Measurements from ENCODE around the gene SUSD4.

Gene SUSD4

DNA sequence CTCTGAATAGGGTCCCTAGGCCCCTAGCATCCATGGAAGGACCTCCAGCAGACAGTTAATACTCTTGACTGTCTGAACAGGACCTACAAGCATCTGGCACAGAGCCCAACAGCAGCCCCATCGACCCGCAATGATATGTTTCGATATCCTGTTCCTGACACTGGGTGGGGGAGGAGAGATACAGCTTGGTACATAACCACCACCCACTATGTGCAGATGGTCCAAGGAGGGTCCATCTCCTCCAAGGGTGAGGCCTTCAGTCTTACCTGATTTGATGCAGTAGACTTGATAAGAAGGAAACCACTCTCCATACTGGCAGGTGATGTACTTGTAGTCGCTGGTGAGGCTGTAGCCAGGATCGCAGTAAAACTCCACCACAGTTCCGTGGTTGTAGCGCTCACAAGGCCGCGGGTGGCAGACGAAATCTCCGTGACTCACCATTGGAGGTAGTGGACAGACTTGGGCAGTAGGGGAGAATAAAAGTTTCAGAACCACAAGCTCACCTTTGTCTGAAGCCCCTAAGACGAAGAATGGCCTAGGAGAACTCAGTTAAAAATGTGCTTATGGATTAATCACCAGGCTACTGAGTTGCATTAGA lies 134.9 kb downstream of the SUSD4 start:
- no peak for DNase-seq (ENCODE audit: low spot score)

DNA sequence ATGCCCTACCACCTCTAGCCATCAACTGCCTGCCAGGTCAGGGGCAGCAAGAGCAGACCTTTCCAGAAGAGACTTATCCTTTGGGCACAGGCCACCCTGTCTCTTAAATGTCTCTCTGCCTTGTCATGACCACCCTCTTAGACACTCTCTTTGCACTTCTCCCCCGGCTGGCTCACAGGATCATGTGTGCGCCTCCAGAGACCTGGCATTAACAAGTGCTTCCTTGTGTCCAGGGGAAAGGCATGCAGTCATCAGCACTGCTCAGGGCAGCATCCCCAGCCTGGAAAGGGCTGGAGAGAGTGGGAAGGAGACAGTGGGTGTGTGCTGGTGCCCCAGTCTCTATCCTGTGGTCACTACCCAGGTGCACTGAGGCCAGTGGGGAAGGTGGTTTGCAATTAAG lies 135.8 kb downstream of the SUSD4 start:
- DNase-seq (ENCODE audit: low spot score), result no peak

DNA sequence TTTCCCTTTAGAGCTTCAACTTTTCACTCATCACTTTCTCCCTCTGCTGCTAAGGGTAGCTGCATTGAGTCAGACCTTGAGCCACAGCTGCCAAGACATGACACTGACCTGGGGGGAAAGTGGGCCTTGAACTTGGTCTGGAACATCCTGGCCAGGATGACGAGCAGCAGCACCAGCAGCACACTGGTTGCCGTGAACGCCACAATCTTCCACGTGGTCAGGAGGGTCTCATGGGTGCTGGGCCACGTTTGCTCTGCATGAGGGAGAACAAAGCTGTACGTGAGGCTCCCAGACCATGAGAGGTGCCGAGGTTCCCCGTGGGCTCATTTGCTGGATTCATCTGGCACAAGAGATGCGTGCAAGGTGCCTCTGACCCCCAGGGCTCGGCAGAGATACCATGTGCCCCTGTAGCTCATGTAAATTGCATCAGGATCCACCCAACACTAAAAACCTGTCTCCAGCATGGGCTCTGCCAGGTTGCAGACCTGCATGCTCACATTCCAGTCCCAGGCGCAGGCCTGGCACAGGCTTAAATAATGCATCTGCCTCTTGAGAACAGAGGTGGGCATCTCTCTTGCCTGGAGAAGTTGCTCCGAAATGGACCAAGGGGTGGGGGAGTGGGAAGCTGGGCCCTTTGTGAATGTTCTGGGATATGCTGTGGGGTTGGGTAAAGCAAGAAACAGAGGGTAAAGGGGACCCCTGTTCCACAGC lies 136.3 kb downstream of the SUSD4 start:
- DNase-seq (ENCODE audit: low spot score), result no peak

DNA sequence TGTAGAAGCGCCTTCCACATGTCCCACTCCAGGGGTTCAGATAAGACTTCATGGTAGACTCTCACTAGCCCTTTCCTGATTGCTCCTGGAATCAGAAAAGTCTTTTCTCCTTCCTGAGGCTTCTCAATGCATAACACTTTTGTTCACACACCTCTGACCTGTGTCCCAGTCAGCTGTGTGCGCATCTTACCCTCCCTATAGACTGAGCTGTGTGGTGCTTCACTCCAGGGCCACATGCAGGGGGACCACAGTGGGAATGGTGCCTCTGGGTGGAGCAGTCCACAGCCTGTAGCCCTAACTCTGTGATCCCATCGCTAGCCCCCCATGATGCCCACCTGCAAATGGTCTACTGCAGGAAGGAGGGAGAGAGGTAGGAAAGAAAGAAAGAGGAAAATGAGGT lies 136.9 kb downstream of the SUSD4 start:
- no peak for DNase-seq (ENCODE audit: low spot score)

DNA sequence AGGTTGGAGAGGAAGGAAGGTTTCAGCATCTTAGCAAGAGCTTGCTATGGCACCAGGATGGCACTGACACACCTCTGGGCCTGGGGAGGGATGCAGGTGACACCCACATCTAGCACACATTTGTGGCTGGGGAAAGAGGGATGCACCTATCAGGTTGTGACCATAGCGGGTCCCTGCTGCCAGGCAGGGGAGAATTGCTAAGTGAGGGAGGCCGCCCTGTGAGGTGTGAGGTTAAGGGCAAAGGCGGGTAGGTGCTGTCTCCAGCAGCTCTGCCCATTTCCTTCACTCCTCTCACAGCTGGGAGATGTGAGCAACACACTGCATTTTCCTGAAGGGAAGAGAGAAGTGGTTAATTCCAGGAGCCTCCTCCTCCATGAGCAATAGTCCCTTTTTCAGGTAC lies 137.7 kb downstream of the SUSD4 start:
- DNase-seq (ENCODE audit: low spot score), result no peak

DNA sequence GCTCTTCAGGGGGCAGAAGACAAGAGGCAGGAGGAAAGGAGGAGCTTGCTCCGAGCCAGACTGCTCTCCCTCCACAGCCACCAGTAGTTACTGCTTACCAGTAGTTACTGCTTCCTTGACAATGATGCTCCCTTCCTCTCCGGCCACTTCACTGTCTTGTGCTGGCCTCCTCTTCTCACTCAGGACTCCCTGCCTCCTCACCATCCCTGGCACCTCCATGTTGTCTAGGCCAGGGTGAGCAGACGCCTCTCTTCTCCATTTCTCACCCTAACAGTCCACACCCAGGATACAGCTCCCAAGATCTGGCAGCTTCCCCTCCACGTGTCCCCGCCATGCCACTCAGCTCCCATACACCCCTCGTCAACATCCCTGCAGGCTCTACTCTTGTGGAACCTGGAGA lies 138.5 kb downstream of the SUSD4 start:
- DNase-seq (ENCODE audit: low spot score), result no peak

DNA sequence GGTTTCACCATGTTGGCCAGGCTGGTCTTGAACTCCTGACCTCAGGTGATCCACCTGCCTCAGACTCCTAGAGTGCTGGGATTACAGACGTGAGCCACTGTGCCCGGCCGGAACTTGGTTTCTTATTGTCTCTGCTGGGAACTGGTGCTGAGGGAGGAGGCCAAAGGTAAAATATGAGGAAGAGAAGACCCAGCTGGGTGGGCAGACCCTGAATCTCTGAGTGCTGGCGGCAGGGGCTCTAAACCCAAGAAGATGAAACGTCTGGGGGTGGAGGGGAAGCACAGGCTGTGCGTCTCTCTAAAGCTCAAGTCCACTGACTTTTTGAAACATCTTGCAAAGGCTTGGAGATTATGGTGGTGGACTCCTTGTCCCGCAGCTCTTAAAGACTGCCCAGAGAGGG lies 138.9 kb downstream of the SUSD4 start:
- DNase-seq (ENCODE audit: low spot score), result no peak

DNA sequence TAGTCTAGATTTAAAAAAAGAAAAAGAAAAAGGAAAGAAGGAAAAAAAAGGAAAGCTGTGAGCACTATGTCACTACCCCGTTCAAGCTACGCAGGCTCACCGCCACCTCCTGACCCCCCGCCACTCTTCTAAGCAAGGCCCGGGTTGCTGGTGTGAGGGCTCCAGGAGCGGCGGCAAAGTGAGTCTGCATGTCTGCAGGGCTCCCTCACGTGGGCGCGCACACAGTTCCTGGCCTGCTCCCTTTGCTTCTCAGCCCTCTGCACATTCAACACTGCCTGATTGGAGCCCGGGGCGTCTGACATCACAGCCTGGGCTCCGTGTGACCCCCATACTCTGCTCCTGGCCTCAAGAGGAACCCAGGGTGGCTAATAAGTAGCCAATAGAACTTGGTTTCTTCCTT lies 139.5 kb downstream of the SUSD4 start:
- no peak for DNase-seq (ENCODE audit: low spot score)

DNA sequence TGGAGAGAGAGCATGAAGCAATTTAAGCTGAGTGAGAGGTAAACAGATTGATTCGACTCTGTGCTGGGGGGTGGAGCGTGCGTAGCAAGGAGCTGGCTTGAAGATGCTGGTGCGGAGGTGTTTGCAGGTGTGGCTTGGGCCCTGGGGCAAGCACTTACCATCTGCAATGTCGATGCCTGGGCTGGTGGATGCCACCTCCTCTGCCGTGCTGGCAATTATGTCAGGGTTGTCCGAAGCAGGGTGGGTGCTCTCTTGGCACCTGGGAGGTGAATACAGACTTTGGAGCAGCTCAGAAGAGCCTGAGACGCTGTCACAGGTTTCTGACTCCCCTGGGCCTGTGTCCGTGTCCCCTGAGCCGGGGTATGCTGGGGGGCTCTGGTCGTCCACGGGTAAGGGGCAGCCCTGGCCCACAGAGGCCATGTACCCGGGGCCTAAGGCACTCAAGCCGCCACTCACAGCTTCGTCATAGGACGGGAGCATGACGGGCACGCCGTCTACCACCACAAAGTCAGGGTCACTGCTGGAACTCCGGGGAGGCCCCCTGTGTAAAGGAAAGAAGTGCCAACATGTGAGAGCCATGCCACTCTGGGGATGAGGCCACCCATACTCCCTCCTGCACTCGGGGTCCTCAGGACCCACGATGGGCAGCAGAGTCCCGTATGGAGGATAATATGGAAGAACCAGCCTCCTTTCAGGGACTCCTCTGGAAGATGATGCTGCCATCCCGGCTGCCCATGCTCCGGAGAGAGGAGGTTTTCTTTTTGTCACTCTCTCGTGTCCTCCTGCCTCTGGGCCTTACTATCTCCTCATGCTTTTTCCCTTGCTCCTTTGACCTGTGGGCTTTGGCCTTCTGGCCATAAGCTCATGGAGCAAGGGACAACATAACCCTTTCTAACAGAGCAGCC lies 140.6 kb downstream of the SUSD4 start:
- no peak for DNase-seq (ENCODE audit: low spot score)

DNA sequence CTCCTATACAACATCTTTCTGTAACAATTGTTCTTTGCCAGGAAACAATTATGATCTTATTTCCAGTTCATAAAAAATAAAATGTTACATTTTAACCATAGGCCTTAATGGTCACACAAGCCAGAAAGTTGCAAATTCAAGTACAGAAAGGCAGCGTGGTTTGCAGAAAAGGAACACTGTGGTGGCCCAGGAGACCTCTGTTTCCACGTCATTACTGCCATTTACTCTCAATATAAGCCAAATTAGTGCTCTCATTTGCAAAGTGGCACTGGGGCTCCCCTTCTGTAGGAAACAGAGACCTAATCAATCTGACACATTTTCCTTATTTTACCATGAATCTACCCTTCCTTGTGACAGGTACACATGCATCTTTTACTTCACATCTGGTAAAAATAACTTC lies 141.6 kb downstream of the SUSD4 start:
- DNase-seq (ENCODE audit: low spot score), result no peak

DNA sequence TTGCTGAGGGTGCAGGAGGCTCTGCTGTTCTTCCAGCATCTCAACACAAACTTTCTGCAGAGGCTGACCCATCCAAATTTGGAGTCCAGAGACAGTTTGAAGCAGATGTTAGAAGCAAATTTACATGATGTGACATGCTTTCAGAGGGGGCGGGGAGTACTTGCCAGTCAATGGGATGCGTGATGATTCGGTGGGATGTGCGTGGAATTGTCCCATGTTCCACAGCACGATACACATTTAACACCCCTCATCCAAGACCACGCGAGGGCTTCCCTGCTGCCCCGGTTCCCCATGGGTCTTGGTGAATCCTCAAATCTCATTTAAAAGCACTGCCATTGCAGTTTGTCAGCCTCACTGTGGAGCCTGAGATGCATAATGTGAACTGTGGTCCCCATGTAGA lies 142.3 kb downstream of the SUSD4 start:
- DNase-seq (ENCODE audit: low spot score), result no peak

DNA sequence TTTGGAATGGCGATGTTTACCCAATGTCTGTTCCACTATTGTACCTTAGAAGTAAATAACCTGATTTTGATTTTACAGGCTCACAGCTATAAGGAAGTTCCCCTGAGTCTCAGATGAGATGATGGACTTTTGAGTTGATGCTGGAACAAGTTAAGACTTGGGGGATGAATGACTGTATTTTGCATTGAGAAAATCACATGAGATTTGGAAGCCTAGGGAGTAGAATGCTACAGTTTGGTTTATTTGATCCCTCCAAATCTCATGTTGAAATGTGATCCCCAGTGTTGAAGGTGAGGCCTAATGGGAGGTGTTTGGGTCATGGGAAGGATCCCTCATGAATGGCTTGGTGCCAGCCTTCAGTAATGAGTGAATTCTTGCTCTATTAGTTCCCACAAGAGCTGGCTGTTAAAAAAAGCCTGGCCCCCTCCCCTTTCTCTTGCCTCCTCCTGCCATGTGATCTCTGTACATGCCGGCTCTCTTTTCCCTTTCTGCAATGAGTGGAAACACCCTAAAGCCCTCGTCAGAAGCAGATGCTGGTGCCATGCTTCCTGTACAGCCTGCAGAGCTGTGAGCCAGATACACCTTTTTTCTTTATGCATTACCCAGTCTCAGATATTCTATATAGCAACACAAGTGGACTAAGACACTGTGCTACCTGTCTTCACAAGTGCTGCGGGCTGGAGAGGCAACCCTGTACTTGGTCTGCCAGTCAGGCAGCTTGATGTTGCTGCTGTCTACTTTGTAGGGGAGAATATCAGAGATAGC lies 143.9 kb downstream of the SUSD4 start:
- DNase-seq (ENCODE audit: low spot score), result no peak

DNA sequence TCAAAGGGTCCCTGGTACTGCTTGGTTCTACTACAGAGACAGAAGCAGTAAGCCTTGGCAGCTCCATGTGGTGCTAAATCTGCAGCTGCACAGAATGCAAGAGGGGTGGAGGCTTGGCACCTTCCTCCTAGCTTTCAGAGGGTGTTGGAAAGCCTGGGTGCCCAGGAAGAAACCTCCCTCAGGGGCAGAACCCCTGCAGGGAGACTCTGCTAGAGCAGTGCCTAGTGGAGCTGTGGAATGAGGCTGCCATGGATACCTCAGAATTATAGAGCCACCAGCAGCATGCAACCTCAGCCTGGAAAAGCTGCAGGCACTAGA lies 144.7 kb downstream of the SUSD4 start:
- DNase-seq (ENCODE audit: low spot score), result no peak

DNA sequence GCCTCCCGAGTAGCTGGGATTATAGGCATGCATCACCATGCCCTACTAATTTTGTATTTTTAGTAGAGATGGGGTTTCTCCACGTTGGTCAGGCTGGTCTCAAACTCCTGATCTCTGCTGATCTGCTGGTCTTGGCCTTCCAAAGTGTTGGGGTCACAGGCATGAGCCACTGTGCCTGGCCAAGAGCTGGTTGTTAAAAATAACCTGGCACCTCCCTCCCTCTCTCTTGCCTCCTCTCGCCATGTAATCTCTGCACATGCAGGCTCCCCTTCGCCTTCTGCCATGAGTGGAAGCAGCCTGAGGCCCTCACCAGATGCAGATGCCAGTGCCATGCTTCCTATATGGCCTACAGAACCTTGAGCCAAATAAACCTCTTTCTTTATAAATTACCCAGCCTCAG lies 146.2 kb downstream of the SUSD4 start:
- DNase-seq (ENCODE audit: low spot score), result no peak

DNA sequence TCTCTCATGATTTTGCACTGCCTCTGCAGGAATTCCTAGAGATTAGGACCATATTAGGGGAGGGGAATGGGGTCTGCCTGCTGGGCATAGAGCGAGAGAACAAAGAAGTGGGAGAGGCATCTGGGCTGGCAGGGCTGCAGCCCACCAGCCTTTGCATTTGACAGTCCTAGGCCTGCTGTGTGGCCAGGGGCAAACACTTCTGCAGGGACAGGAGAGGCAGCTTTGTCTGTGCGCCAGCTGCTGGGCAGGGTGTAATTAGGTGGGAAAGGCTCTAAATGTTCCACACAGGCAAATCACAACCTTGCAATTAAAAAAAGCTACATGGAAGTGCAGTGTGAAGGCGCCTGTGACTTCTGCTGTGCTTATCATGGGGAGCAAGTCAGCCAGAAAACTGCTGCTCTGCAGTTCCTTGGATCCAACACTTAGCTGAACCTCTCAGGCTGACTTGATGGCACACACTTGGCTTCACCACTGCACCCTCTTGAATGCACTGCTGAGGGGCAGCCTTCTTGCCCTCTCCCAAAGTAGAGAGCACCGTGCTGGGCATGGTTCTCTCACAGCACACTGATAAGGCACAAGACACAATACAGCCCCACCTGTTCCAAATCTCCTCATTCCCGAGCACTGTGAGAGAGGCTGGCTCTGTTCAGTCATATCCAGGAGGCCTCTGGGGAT lies 147.3 kb downstream of the SUSD4 start:
- DNase-seq (ENCODE audit: low spot score), result no peak

DNA sequence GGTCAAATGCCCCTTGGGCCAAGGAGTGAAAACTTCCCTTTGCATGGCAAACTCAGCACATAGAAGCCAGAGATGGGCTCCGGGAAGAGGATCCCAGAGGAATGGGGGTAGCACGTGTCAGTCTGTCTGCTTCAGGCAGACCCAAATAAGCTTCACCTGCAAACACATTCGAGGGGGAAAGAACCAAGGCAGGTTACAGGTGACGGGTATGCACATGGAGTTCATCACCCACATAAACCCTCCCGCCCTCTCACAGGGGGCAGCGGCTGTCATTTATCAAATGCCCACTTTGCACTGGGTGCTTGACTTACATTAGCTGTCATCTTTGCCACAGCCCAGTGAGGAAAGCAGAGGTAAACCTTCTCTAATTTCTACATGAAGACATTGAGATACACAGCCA lies 147.9 kb downstream of the SUSD4 start:
- DNase-seq (ENCODE audit: low spot score), result no peak

DNA sequence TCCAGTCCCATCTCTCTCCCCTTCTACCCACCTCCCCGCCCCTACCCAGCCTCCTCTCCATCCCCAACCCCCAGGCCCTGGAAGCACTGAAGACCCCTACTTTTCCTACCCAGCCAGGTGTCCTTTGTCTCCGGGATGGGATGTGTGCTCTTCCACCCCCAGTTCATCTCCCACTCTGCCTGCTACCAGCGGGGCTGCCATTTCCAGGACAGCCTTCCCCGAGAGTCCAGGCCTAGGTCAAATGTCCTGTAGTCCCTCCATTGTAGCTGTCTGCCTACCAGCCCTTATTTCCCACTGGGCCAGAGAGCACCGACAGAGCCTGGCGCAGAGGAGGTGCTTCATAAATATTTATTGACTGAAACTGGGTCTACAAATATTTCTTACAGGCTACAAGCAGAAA lies 148.9 kb downstream of the SUSD4 start:
- DNase-seq (ENCODE audit: low spot score), result no peak

DNA sequence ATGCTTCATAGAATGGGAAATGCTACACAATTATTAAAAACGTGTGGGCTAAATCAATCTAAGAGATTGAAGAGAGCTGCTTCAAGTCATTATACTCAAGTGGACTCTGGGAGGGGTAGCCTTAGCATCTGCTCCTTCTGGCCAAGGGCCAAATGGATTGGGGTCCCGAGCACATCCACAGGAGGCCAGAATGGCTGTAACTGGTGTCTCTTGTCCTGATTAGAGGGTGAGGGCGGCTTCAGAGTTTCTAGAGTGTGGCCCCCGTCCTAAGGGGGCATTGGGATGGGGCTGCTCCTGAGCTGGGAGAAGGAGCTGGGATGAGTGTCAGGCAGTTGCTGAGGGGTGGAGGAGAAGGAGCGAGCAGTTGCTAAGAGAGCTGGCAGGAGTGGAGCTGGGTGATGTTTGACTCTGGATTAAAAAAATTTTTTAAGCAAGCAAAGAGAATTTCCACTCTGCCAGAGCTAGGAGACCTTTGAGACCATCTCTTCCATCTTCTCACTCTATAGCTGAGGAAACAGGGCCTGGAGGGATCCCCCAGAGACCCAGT lies 149.6 kb downstream of the SUSD4 start:
- no peak for DNase-seq (ENCODE audit: low spot score)

DNA sequence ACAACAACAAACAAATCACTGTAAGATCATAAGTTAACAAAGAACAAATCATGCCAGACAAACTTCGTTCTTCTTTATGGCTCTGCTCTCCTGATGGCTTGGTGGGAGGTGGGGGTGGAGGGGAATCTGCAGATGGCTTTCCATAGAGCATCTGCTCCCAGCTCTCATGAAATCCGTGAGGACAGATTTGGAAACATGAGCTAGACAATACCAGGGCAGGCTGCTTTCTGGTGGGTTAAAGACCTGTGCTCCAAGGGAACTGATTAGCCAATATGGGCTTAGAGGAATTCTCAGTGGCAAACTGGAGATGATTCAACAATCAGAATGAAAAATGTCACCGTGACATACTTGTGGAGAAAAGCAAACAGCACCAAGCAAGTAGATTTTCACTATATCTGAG lies 151.5 kb downstream of the SUSD4 start:
- DNase-seq (ENCODE audit: low spot score), result no peak

DNA sequence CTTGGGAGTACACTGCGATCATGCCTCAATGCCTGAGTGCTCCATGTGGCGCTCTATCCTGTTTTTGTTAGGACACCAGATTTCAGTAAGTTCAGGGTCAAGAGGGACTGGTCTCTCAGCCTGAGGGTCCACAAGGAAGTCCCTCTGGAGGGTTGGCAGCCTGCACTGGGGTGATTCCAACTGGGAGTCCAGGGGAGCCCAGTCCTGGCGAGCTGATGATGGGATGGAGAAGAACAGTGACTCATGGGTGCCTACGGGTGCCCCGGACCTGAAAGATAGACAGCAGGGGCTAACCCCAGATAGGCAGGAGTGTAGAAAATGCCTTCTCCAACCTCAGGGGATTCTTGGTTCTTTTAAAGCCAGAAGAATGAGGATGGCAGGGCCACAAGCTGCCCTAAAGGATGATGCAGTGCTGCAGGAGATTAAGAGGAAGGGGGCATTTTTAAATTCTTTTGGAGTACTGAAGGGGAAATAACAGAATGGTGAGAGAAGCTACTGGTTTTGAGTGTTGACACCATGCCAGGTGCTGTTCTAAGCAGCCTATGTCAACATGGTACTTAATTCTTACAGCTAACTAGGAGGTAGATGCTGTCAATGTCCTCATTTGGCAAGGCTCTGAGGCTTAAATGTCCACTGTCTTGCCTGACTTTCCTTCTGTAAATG lies 152.5 kb downstream of the SUSD4 start:
- no peak for DNase-seq (ENCODE audit: low spot score)

DNA sequence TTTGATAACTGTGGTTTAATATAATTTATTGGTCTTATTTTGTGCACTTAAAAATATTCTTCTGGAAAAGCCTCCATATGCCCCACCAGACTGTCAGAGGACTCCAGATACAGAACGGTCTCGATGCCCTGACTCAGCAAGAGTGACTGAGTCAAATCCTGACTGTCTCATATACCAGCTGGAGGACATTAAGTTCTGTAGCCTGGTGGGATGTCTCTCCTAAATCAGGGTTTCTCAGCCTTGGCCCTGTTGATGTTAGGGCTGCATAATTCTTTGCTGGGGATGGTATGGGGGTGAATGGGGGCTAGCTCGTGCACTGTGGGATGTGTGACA lies 153.2 kb downstream of the SUSD4 start:
- DNase-seq (ENCODE audit: low spot score), result no peak
